ENCODE data around the gene PDXK. TPM values are rescaled to one million over a fixed set of nuclear protein-coding genes. Genes with fewer than 3 reads are reported as not detected.

The PDXK gene
- total RNA-seq, 1 experiment from 2014 or later, result 78.8 TPM

GRCh38 chr21:43762303-43763128 is 43.6 kb downstream of the PDXK start:
- Histone ChIP-seq H3K27me3 (replicated peaks) (no peaks in the 10 kb centered on the region), H3K4me3 (no peak overlapping the region), H3K4me1 (replicated peaks) (peaks cover 2% of the 10 kb centered on the region), H3K27ac (no peak overlapping the region), H3K36me3 (peaks cover 45% of the 10 kb centered on the region), H3K9me3 (replicated peaks) (no peaks in the 10 kb centered on the region)
- DNase-seq (ENCODE audit: low read depth in 1 of 2, low spot score in 2 of 2), result no peak

GRCh38 chr21:43763901-43764523 is 45.1 kb downstream of the PDXK start:
- peaks cover 14% of the 10 kb centered on the region for H3K4me1 ChIP-seq (replicated peaks)
- H3K27ac ChIP-seq, result no peak overlapping the region
- H3K9me3 ChIP-seq (replicated peaks), result no peaks in the 10 kb centered on the region
- H3K27me3 ChIP-seq (replicated peaks), result no peaks in the 10 kb centered on the region
- no peak overlapping the region for H3K4me3 ChIP-seq
- DNase-seq (ENCODE audit: low read depth in 1 of 2, low spot score in 2 of 2), result no peak
- peaks cover 35% of the 10 kb centered on the region for H3K36me3 ChIP-seq

- no peaks in the 10 kb centered on the region for H3K27me3 ChIP-seq (replicated peaks)
- H3K27ac ChIP-seq, result no peak overlapping the region
- DNase-seq (ENCODE audit: low read depth in 1 of 2, low spot score in 2 of 2), result no peak
Measured at GRCh38 chr21:43764576-43765495, 45.9 kb downstream of the PDXK start.

GRCh38 chr21:43766734-43767497 is 48.0 kb downstream of the PDXK start:
- no peak for DNase-seq (ENCODE audit: low read depth in 1 of 2, low spot score in 2 of 2)
- H3K9me3 ChIP-seq (replicated peaks), result no peaks in the 10 kb centered on the region

More at GRCh38 chr21:43764576-43765495, 45.9 kb downstream of the PDXK start:
- Histone ChIP-seq H3K4me3 (no peak overlapping the region), H3K4me1 (replicated peaks) (peaks cover 14% of the 10 kb centered on the region), H3K36me3 (peaks cover 28% of the 10 kb centered on the region), H3K9me3 (replicated peaks) (no peaks in the 10 kb centered on the region)

GRCh38 chr21:43767498-43767983 is 48.6 kb downstream of the PDXK start:
- H3K4me1 ChIP-seq (replicated peaks), result peaks cover 14% of the 10 kb centered on the region
- no peaks in the 10 kb centered on the region for H3K27me3 ChIP-seq (replicated peaks)
- peak overlapping the region; percentile 79 for H3K27ac ChIP-seq
- H3K36me3 ChIP-seq, result peaks cover 7% of the 10 kb centered on the region
- H3K9me3 ChIP-seq (replicated peaks), result no peaks in the 10 kb centered on the region
- no peak for DNase-seq (ENCODE audit: low read depth in 1 of 2, low spot score in 2 of 2)
- H3K4me3 ChIP-seq, result no peak overlapping the region

More at GRCh38 chr21:43766734-43767497, 48.0 kb downstream of the PDXK start:
- H3K4me3 ChIP-seq, result no peak overlapping the region
- peaks cover 14% of the 10 kb centered on the region for H3K4me1 ChIP-seq (replicated peaks)
- no peaks in the 10 kb centered on the region for H3K27me3 ChIP-seq (replicated peaks)
- no peak overlapping the region for H3K27ac ChIP-seq
- H3K36me3 ChIP-seq, result peaks cover 13% of the 10 kb centered on the region

GRCh38 chr21:43767984-43768867 is 49.3 kb downstream of the PDXK start:
- Histone ChIP-seq H3K4me3 (no peak overlapping the region), H3K4me1 (replicated peaks) (peaks cover 14% of the 10 kb centered on the region), H3K9me3 (replicated peaks) (no peaks in the 10 kb centered on the region), H3K36me3 (peaks cover 7% of the 10 kb centered on the region), H3K27me3 (replicated peaks) (no peaks in the 10 kb centered on the region), H3K27ac (peak overlapping the region; percentile 79)
- peak; percentile 61 to 78 for DNase-seq (ENCODE audit: low read depth in 1 of 2, low spot score in 2 of 2)

- peaks cover 14% of the 10 kb centered on the region for H3K4me1 ChIP-seq (replicated peaks)
- H3K36me3 ChIP-seq, result peaks cover 10% of the 10 kb centered on the region
- H3K4me3 ChIP-seq, result no peak overlapping the region
- H3K27me3 ChIP-seq (replicated peaks), result no peaks in the 10 kb centered on the region
- peak overlapping the region; percentile 79; the same call in 1 of the 2 replicates for H3K27ac ChIP-seq
- H3K9me3 ChIP-seq (replicated peaks), result no peaks in the 10 kb centered on the region
- no peak for DNase-seq (ENCODE audit: low read depth in 1 of 2, low spot score in 2 of 2)
Measured at GRCh38 chr21:43768868-43769167, 49.9 kb downstream of the PDXK start.

GRCh38 chr21:43769325-43769958 is 50.5 kb downstream of the PDXK start:
- DNase-seq (ENCODE audit: low read depth in 1 of 2, low spot score in 2 of 2), result no peak
- Histone ChIP-seq H3K9me3 (replicated peaks) (no peaks in the 10 kb centered on the region), H3K36me3 (peaks cover 17% of the 10 kb centered on the region), H3K4me3 (no peak overlapping the region), H3K27me3 (replicated peaks) (no peaks in the 10 kb centered on the region), H3K4me1 (replicated peaks) (peaks cover 14% of the 10 kb centered on the region), H3K27ac (no peak overlapping the region)

- no peak overlapping the region for H3K4me3 ChIP-seq
- no peaks in the 10 kb centered on the region for H3K9me3 ChIP-seq (replicated peaks)
- H3K4me1 ChIP-seq (replicated peaks), result peaks cover 20% of the 10 kb centered on the region
- no peak overlapping the region for H3K27ac ChIP-seq
- no peak for DNase-seq (ENCODE audit: low read depth in 1 of 2, low spot score in 2 of 2)
- H3K27me3 ChIP-seq (replicated peaks), result no peaks in the 10 kb centered on the region
- H3K36me3 ChIP-seq, result peaks cover 23% of the 10 kb centered on the region
Measured at GRCh38 chr21:43770066-43770655, 51.2 kb downstream of the PDXK start.

GRCh38 chr21:43771199-43771675 is 52.3 kb downstream of the PDXK start:
- no peak overlapping the region for H3K27ac ChIP-seq
- no peaks in the 10 kb centered on the region for H3K9me3 ChIP-seq (replicated peaks)
- peaks cover 24% of the 10 kb centered on the region for H3K4me1 ChIP-seq (replicated peaks)
- H3K4me3 ChIP-seq, result no peak overlapping the region
- no peak for DNase-seq (ENCODE audit: low read depth in 1 of 2, low spot score in 2 of 2)
- H3K27me3 ChIP-seq (replicated peaks), result no peaks in the 10 kb centered on the region
- H3K36me3 ChIP-seq, result peaks cover 29% of the 10 kb centered on the region

- Histone ChIP-seq H3K36me3 (peaks cover 29% of the 10 kb centered on the region), H3K27me3 (replicated peaks) (no peaks in the 10 kb centered on the region), H3K4me3 (no peak overlapping the region)
Measured at GRCh38 chr21:43771698-43772424, 52.9 kb downstream of the PDXK start.

More at GRCh38 chr21:43771698-43772424, 52.9 kb downstream of the PDXK start:
- Histone ChIP-seq H3K27ac (no peak overlapping the region), H3K4me1 (replicated peaks) (peaks cover 24% of the 10 kb centered on the region), H3K9me3 (replicated peaks) (no peaks in the 10 kb centered on the region)
- no peak for DNase-seq (ENCODE audit: low read depth in 1 of 2, low spot score in 2 of 2)
